SU-DHL-6 (cell line): ENCODE results near the gene ADH5.

Experiments
- H2AFZ ChIP-seq: fragments of 200-600 bp; sonication (generic); 2 replicates; pipeline ENCODE4 v1.6.1; 2014; ENCODE audit warnings: low read depth, mild to moderate bottlenecking, moderate library complexity, mixed read lengths, antibody characterized with exemption, low read length; ENCODE audit not compliant: severe bottlenecking
- H3F3A ChIP-seq: fragments of 200-600 bp; shearing (Covaris generic); 2 replicates; pipeline ENCODE4 v1.6.0; 2016; ENCODE audit warnings: antibody characterized with exemption, mild to moderate bottlenecking; ENCODE audit not compliant: insufficient read depth
- H3K27ac ChIP-seq: fragments of 200-600 bp; sonication (generic); 2 replicates; pipeline ENCODE4 v1.5.1; 2016; ENCODE audit warnings: low read depth, mild to moderate bottlenecking, low read length, moderate library complexity, mixed read lengths
- H3K27me3 ChIP-seq: fragments of 200-600 bp; sonication (generic), shearing (Covaris generic); 2 replicates; pipeline ENCODE4 v1.6.0; 2014; ENCODE audit warnings: mild to moderate bottlenecking, low read length
- H3K36me3 ChIP-seq: fragments of 200-600 bp; sonication (generic); 2 replicates; pipeline ENCODE4 v1.6.1; 2014; ENCODE audit warnings: mild to moderate bottlenecking, low read length, mixed read lengths
- H3K4me2 ChIP-seq: fragments of 300-600, 200-600 bp; shearing (Covaris generic), sonication (generic); 2 replicates; pipeline ENCODE4 v1.6.0; 2014; ENCODE audit warnings: low read length, low read depth, mild to moderate bottlenecking; ENCODE audit not compliant: poor library complexity, severe bottlenecking
- H3K4me3 ChIP-seq: fragments of 200-600 bp; sonication (generic); 2 replicates; pipeline ENCODE4 v1.5.1; 2014; ENCODE audit warnings: antibody characterized with exemption, low read length, mild to moderate bottlenecking, mixed read lengths; ENCODE audit not compliant: insufficient read depth, poor library complexity, severe bottlenecking
- H3K79me2 ChIP-seq: fragments of 200-600 bp; sonication (generic); 2 replicates; pipeline ENCODE4 v1.6.1; 2014; ENCODE audit warnings: mild to moderate bottlenecking, low read length, moderate library complexity; ENCODE audit not compliant: insufficient read depth
- H3K9ac ChIP-seq: fragments of 200-600 bp; sonication (generic); 2 replicates; pipeline ENCODE4 v1.7.0; 2014; ENCODE audit warnings: mild to moderate bottlenecking, low read length
- H3K9me2 ChIP-seq: fragments of 200-600 bp; sonication (generic); replicated peaks from 2 replicates; pipeline ENCODE4 v1.6.1; 2014; ENCODE audit warnings: low read length; ENCODE audit not compliant: insufficient read depth
- H3K9me3 ChIP-seq: fragments of 200-600 bp; sonication (generic); 2 replicates; pipeline ENCODE4 v1.6.1; 2014; ENCODE audit warnings: low read length, mixed read lengths; ENCODE audit not compliant: insufficient read depth
- H4K20me1 ChIP-seq: fragments of 200-600 bp; sonication (generic); 2 replicates; pipeline ENCODE4 v1.6.1; 2014; ENCODE audit warnings: low read depth, mild to moderate bottlenecking, antibody characterized with exemption, low read length, moderate library complexity, mixed read lengths
- EZH2phosphoT487 ChIP-seq: fragments of 200-600 bp; sonication (generic), shearing (Covaris generic); conservative IDR thresholded peaks from 2 replicates; pipeline ENCODE4 v1.6.1; 2018; ENCODE audit warnings: mild to moderate bottlenecking, antibody characterized with exemption, low read length, moderate library complexity, mixed read lengths
- TF ChIP-seq, protein P1 (sequence below): fragments of 200-600 bp; sonication (generic); IDR thresholded peaks from one replicate; pipeline ENCODE4 v1.5.1; 2017; ENCODE audit warnings: antibody characterized with exemption, mild to moderate bottlenecking, low read length, moderate library complexity; ENCODE audit not compliant: insufficient read depth, poor library complexity, severe bottlenecking

The ADH5 gene

DNA sequence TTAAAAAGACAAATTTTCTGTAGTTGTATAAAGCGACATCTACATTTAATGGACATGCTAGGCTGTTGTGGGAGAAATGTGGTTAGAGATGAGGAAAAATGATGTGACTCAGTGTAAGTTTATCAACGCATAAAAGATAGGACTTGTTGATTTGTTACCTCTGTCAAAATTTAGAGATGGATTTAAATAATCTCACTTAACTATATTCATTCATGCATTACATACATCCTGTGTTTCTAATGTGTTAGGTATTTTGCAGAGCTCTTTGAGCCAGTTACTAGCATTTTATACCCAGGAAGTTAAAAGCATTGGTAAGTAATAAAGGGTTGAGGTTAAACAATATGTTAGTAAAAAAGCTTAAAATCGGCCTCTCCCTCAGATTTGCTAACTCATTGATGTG, 58.7 kb downstream of the ADH5 start:
- Histone ChIP-seq H3K27me3 (no peaks in the 10 kb centered on the region), H3K4me2 (no peak overlapping the region), H3K4me3 (no peak overlapping the region), H3K9me3 (no peaks in the 10 kb centered on the region), H2AFZ (no peak overlapping the region), H3K27ac (no peak overlapping the region), H3F3A (no peaks in the 10 kb centered on the region), H3K9ac (no peak overlapping the region), H3K79me2 (peaks cover 42% of the 10 kb centered on the region), H3K36me3 (peaks cover 4% of the 10 kb centered on the region; the same call in 1 of the 2 replicates), H4K20me1 (no peaks in the 10 kb centered on the region), H3K9me2 (no peaks in the 10 kb centered on the region)
- TF ChIP-seq EZH2phosphoT487: no peak
- TF ChIP-seq, protein P1, sequence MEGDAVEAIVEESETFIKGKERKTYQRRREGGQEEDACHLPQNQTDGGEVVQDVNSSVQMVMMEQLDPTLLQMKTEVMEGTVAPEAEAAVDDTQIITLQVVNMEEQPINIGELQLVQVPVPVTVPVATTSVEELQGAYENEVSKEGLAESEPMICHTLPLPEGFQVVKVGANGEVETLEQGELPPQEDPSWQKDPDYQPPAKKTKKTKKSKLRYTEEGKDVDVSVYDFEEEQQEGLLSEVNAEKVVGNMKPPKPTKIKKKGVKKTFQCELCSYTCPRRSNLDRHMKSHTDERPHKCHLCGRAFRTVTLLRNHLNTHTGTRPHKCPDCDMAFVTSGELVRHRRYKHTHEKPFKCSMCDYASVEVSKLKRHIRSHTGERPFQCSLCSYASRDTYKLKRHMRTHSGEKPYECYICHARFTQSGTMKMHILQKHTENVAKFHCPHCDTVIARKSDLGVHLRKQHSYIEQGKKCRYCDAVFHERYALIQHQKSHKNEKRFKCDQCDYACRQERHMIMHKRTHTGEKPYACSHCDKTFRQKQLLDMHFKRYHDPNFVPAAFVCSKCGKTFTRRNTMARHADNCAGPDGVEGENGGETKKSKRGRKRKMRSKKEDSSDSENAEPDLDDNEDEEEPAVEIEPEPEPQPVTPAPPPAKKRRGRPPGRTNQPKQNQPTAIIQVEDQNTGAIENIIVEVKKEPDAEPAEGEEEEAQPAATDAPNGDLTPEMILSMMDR: no peak

DNA sequence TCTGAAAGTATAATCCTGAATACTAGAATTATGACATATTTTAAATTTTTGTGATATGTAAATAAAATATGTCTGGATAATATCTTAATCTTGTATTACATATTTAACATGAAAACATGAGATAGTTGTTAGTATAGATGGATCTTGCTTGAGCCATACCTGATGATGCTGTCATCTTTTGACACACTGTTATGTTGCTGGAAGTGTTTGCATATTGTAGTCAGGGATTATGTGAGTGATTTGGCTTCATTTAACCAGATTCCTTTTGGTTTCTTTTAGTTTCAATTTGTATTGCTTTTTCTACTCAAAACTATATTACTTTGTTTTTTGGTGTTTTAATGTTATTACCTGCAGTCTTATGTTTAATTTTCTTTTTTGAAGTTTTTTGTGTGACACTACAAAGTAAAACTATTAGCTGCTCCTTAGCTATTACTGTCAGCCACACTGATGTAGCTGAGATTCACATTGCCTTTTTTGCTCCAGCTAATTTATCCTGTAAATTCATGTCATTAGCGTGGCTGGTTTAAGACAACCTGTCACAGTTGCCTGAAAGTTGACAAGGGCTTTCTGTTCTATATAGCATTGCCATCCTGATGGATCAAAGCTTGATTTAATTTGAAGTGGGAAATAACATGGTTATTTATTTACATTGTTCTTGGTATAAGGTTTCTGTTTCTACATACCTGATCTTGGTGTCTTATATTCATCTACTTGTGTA, 59.4 kb downstream of the ADH5 start:
- Histone ChIP-seq H3K27ac (no peak overlapping the region), H3K9me3 (no peaks in the 10 kb centered on the region), H3K9ac (no peak overlapping the region), H4K20me1 (no peaks in the 10 kb centered on the region), H3F3A (no peaks in the 10 kb centered on the region), H3K9me2 (no peaks in the 10 kb centered on the region), H3K4me2 (no peak overlapping the region), H3K4me3 (no peak overlapping the region), H3K36me3 (peaks cover 4% of the 10 kb centered on the region; the same call in 1 of the 2 replicates), H3K27me3 (no peaks in the 10 kb centered on the region), H3K79me2 (peaks cover 49% of the 10 kb centered on the region), H2AFZ (no peak overlapping the region)
- TF ChIP-seq, protein P1: no peak
- no peak for TF ChIP-seq EZH2phosphoT487

DNA sequence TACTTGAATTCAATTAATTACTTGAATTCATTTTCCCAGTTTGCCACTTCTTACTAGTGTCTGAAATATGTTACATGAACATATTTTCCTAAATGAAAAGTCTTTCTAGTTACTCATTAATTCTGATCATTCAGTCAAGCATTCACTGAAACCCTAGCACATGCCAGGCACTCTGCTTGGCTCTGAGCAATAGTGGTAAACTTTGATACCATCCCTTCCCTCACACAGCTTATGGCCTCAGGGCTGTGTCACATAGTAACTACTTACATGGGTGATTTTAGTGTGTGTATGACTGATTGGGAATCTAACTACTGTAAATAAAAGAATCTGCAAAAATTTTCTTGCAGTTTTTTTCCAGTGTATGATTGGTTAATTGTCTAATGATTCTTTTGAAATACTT, 60.4 kb downstream of the ADH5 start:
- Histone ChIP-seq H3K9ac (no peak overlapping the region), H3K79me2 (peaks cover 56% of the 10 kb centered on the region), H3K4me3 (no peak overlapping the region), H3F3A (no peaks in the 10 kb centered on the region), H3K27ac (no peak overlapping the region), H2AFZ (no peak overlapping the region), H3K9me2 (no peaks in the 10 kb centered on the region), H3K9me3 (no peaks in the 10 kb centered on the region), H4K20me1 (no peaks in the 10 kb centered on the region), H3K36me3 (no peaks in the 10 kb centered on the region), H3K27me3 (no peaks in the 10 kb centered on the region), H3K4me2 (no peak overlapping the region)
- TF ChIP-seq, protein P1: no peak
- TF ChIP-seq EZH2phosphoT487: no peak
